ENCODE results near the gene RGS6.

GRCh38 chr14:72612041-72612440, 679.8 kb downstream of the RGS6 start:
- TF ChIP-seq EP300 (IDR thresholded peaks at IDR 0.05) (no peak), CTCF (IDR thresholded peaks at IDR 0.05) (no peak), POLR2AphosphoS5 (IDR thresholded peaks at IDR 0.05) (no peak), POLR2A (IDR thresholded peaks at IDR 0.05) (no peak)
